G401 (cell line): ENCODE results near the gene UBASH3A. TPM values are rescaled to one million over a fixed set of nuclear protein-coding genes. Genes with fewer than 3 reads are reported as not detected.

Experiments
- DNase-seq: peaks from one replicate; pipeline ENCODE4 v3.0.0-alpha.2; 2015; ENCODE audit warnings: low spot score
- in situ Hi-C: cut with HindIII; loops from 2 replicates; pipeline ENCODE4 v1.10.0; 2016; ENCODE audit warnings: low sequenced_read_pairs, mixed read lengths
- total RNA-seq: library from RNA; depleted of rRNA; stranded (reverse); fragments of >200 nt; shearing (Covaris generic); gene quantifications from 2 replicates; pipeline ENCODE4 v1.2.3, GENCODE V29; 2014; rRNA removed

Gene UBASH3A
- total RNA-seq, 1 experiment from 2014 or later: not detected

DNA sequence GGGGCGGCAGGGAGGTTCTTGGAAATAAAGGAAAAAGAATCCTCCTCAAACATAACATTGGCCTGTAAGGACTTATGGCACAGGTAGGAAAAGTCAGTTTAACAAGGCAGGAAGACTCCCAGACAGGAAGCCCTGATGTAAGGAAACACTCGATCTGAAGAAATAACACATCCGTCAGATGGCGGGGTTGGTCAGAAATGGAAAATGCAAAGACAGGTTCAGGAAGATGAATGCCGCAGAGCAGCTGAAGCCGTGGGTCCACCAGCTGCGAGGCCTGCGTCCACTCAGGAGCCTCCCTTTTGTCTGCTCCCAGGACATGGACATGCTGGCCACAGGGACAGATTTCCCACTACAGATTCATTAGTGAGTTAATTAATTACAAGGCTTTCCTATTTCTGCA lies 88.5 kb downstream of the UBASH3A start:
- DNase-seq: no peak
- in situ Hi-C loops: no loop called here

DNA sequence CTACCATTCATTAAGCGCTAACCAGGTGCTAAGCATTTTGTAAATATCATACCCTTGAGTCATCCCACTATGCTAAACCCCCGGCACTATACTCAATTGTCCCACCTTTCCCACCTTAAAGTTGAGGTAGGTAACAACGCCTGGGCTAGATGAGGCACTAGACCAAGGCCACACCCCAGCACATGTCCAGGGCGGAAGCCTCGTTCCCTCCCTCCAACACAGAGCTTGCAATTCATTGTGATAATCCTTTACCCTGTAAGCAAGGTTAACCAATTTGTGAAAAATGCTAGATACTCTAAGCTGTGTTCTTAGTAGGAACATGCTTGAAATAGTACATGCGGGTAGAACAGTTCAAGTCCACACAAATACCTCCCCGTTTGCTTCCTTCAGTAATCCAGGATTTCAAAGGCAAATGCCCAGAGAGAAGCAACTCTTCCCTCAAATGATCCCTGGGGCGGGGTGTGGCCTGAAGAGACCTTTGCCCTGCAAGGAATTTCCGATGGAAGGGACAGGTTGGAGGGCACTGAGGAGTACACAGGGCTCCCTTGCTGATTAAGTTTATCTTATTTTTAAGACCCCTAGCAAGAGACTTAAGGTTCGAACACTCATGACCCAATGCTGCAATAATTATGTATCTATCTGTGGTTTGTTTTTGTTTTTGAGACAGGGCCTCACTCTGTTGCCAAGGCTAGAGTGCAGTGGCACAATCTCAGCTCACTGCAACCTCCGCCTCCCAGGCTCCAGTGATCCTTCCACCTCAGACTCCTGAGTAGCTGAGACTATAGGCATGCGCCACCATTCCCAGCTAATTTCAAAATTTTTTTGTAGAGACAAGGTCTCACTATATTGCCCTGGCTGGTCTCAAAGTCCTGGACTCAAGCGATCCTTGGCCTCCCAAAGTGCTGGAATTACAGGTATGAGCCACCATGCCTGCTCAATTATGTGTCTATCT lies 89.7 kb downstream of the UBASH3A start:
- in situ Hi-C loops: no loop called here
- DNase-seq: no peak

DNA sequence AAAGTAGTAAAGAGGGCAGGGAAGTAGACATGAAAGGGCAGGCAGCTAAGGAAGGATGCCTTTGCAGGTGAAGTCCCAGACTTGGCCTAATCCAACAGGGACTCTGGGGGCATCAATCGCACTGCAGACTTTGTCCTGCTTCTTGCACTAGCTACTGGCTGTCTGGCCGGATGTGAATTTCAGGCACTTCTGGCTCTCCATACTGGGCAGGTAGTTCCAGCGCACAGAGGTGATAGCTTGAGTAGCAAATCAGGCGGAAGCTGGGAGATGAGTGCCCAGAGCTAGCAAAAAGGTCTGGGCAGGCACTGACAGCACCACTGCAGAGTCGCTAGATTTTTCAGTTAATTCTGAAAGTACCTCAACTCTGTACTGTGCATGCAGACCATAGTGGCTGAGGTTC lies 91.3 kb downstream of the UBASH3A start:
- no peak for DNase-seq
- in situ Hi-C loops: no loop called here

DNA sequence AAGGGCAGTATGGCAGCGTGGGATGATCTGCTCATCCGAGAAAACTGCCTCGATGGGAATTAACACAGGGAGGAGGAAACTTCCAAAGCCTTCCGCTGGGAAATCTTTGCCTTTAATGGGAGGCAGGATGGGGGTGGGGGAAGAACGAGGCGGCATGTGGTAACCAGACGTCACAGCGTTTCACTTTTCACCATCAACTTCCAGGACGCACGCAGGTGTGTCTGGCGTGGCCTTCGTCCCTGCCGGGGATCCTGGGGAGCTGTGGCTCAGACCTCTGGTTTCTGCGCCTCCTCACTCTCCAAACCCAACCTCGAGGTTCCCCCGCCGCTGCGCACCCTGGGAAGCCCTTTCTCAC lies 92.0 kb downstream of the UBASH3A start:
- in situ Hi-C loops: no loop called here
- no peak for DNase-seq

DNA sequence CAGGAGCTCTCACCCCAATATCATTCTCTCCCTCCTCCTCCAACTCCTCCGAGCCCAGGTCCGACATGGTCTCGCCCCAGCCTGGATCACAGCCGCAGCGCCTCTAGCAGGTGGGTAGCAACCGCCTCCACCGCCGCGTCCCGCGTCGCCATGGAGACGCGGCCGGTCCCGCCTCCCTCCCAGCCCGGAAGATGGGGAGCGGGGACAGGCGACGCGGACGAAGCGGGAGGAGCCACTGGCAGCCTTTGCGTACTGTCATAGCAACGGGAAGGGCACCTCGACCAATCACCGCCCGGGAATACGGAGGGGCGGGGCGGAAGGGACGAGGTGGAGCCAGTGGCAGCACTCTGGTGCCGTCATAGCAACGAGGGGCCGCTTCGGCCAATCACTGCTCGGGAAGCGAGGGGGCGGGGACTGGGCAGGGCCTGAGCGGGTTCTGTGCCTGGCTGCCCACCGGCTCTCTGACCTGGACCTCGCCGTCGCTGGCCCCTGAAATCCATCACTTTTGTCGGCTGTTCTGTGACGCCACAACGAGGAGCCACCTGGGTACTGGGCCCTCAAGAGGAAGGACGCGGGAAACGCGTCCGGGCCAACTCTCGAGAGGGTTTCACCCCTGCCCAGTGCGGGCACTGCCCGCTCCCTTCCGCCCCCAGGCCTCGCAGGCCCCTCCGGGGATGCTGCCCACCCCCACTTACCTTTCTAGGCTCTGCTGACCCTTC lies 92.6 kb downstream of the UBASH3A start, which contains the start of gene RSPH1:
Gene RSPH1 (minus strand): TSS at position 105 of the 719 bp plus-strand sequence. CDS start 38 bp downstream, at position 67.
- peak; percentile 100 for DNase-seq
- in situ Hi-C loops: no loop called here

DNA sequence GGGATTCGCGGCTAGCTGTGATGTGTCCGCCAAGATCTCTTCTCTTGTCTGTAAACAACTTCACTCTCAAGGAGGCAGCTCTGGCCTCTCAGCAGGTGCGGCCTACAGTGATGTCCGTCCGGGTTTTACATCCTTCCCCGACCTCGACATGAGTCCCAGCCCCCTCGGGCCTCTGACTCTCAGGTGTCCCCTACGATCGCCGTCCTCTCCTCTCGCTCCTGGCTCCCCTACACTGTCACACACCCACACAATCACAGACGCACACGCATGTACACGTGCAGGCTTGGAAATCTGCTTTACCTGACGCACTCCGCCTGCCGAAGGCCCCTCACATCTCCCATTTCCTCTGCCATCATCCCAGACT lies 93.1 kb downstream of the UBASH3A start:
- peak; percentile 73 for DNase-seq
- in situ Hi-C loops: no loop called here

Other genes with a start within 250 kb of the UBASH3A start
- gene ABCG1, start 184.8 kb upstream of the UBASH3A start, total RNA-seq: 2.0 and 6.0 TPM in 2 replicates
- not detected in 2 replicates for gene TFF3, start 88.5 kb upstream of the UBASH3A start, total RNA-seq
- not detected in 2 replicates for gene TFF2, start 52.9 kb upstream of the UBASH3A start, total RNA-seq
- not detected in 2 replicates for gene TFF1, start 37.4 kb upstream of the UBASH3A start, total RNA-seq
- not detected in 2 replicates for gene TMPRSS3, start 7.8 kb upstream of the UBASH3A start, total RNA-seq
- 0.41 TPM in 1 of 2 replicates, not detected in the other for gene RSPH1, start 92.3 kb downstream of the UBASH3A start, total RNA-seq
- 0.37 and 0.86 TPM in 2 replicates for gene SLC37A1, start 110.0 kb downstream of the UBASH3A start, total RNA-seq
- 5.7 and 10.5 TPM in 2 replicates for gene PDE9A, start 249.7 kb downstream of the UBASH3A start, total RNA-seq